Activated CD4-positive, alpha-beta T cell treated with anti-CD3 and anti-CD28 coated beads for 36 hours (primary cell): ENCODE results near the gene TCP11L2. TPM values are rescaled to one million over a fixed set of nuclear protein-coding genes. Genes with fewer than 3 reads are reported as not detected.

Experiments
- total RNA-seq, 2 experiments: library from RNA; stranded (reverse); gene quantifications; one replicate each; pipeline ENCODE4 v1.2.3, GENCODE V29; 2021

TCP11L2 gene
- total RNA-seq, 2 experiments from 2014 or later, result 8.6 to 11.8 TPM

Other genes starting within 250 kb of the TCP11L2 start
- not detected for gene NUAK1, start 163.8 kb upstream of the TCP11L2 start, total RNA-seq
- 10 to 100 TPM; 13.7 to 15.6 TPM for gene CKAP4, start 54.7 kb upstream of the TCP11L2 start, total RNA-seq
- 10 to 100 TPM in 1 of 2 experiments, 1 to 10 TPM in 1; 9.1 to 11.7 TPM for gene POLR3B, start 55.0 kb downstream of the TCP11L2 start, total RNA-seq